ENCODE data around the gene LRP3. TPM values are rescaled to one million over a fixed set of nuclear protein-coding genes. Genes with fewer than 3 reads are reported as not detected.

The LRP3 gene
- total RNA-seq, 1 experiment from 2014 or later, result 39.4 TPM

DNA sequence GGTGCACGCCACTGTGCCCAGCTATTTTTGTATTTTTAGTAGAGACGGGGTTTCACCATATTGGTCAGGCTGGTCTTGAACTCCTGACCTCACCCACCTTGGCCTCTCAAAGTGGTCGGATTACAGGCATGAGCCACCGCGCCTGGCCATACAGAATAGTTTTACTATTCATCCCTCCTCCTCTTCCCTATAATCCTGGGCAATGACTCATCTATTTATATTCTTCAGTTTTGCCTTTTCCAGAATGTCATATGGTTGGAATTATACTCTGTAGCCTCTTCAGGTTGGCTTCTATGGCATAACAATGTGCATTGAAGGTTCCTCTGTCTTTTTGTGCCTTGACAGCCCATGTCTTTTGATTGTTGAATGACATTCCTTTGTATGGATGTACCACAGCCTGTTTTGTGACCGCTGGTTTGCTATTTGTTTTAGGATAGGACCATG lies 22.2 kb upstream of the LRP3 start:
- H3K27ac ChIP-seq (ENCODE audit: low read depth, low read length, poor library complexity, severe bottlenecking), result no peak overlapping the region
- TF ChIP-seq EZH2 (IDR thresholded peaks at IDR 0.05; ENCODE audit: borderline replicate concordance, low read depth, low read length, poor library complexity, severe bottlenecking), result no peak
- TF ChIP-seq, protein P1, sequence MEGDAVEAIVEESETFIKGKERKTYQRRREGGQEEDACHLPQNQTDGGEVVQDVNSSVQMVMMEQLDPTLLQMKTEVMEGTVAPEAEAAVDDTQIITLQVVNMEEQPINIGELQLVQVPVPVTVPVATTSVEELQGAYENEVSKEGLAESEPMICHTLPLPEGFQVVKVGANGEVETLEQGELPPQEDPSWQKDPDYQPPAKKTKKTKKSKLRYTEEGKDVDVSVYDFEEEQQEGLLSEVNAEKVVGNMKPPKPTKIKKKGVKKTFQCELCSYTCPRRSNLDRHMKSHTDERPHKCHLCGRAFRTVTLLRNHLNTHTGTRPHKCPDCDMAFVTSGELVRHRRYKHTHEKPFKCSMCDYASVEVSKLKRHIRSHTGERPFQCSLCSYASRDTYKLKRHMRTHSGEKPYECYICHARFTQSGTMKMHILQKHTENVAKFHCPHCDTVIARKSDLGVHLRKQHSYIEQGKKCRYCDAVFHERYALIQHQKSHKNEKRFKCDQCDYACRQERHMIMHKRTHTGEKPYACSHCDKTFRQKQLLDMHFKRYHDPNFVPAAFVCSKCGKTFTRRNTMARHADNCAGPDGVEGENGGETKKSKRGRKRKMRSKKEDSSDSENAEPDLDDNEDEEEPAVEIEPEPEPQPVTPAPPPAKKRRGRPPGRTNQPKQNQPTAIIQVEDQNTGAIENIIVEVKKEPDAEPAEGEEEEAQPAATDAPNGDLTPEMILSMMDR (conservative IDR thresholded peaks at IDR 0.05; ENCODE audit: low read depth, low read length), result no peak
- H3K4me1 ChIP-seq (ENCODE audit: insufficient read depth, low read length, poor library complexity, severe bottlenecking), result no peaks in the 10 kb centered on the region
- no peaks in the 10 kb centered on the region for H3K36me3 ChIP-seq (ENCODE audit: insufficient read depth, low read length, poor library complexity, severe bottlenecking)
- ChIA-PET CTCF (no interaction called here), POLR2A (ENCODE audit: low non-redundant PET) (no interaction called here)
- DNase-seq (ENCODE audit: low spot score), result no peak
- H3K27me3 ChIP-seq (replicated peaks; ENCODE audit: insufficient read depth, low read depth, low read length, poor library complexity), result no peaks in the 10 kb centered on the region
- no TSS peak for BruUV-seq (replicated peaks)
- no peak overlapping the region for H3K4me3 ChIP-seq (ENCODE audit: low read depth, low read length, poor library complexity, severe bottlenecking)
- intact Hi-C loops (cut with micrococcal nuclease; ENCODE audit: unreplicated experiment), result no loop called here
- H3K9me3 ChIP-seq (ENCODE audit: low read depth, low read length, poor library complexity, severe bottlenecking), result no peaks in the 10 kb centered on the region

- DNase-seq (ENCODE audit: low spot score), result no peak
- intact Hi-C loops (cut with micrococcal nuclease; ENCODE audit: unreplicated experiment), result no loop called here
- no TSS peak for BruUV-seq (replicated peaks)
- Histone ChIP-seq H3K27ac (ENCODE audit: low read depth, low read length, poor library complexity, severe bottlenecking) (no peak overlapping the region), H3K4me3 (ENCODE audit: low read depth, low read length, poor library complexity, severe bottlenecking) (no peak overlapping the region), H3K4me1 (ENCODE audit: insufficient read depth, low read length, poor library complexity, severe bottlenecking) (no peaks in the 10 kb centered on the region), H3K9me3 (ENCODE audit: low read depth, low read length, poor library complexity, severe bottlenecking) (no peaks in the 10 kb centered on the region), H3K36me3 (ENCODE audit: insufficient read depth, low read length, poor library complexity, severe bottlenecking) (no peaks in the 10 kb centered on the region), H3K27me3 (replicated peaks; ENCODE audit: insufficient read depth, low read depth, low read length, poor library complexity) (no peaks in the 10 kb centered on the region)
- ChIA-PET POLR2A (ENCODE audit: low non-redundant PET) (no interaction called here), CTCF (no interaction called here)
- TF ChIP-seq EZH2 (IDR thresholded peaks at IDR 0.05; ENCODE audit: borderline replicate concordance, low read depth, low read length, poor library complexity, severe bottlenecking), result no peak
- TF ChIP-seq, protein P1 (conservative IDR thresholded peaks at IDR 0.05; ENCODE audit: low read depth, low read length), result no peak
Measured at GRCh38 chr19:33174186-33174585, 19.9 kb upstream of the LRP3 start.

GRCh38 chr19:33175156-33175782 lies 18.9 kb upstream of the LRP3 start:
- intact Hi-C loops (cut with micrococcal nuclease; ENCODE audit: unreplicated experiment), result no loop called here
- Histone ChIP-seq H3K9me3 (ENCODE audit: low read depth, low read length, poor library complexity, severe bottlenecking) (no peaks in the 10 kb centered on the region), H3K36me3 (ENCODE audit: insufficient read depth, low read length, poor library complexity, severe bottlenecking) (no peaks in the 10 kb centered on the region), H3K27me3 (replicated peaks; ENCODE audit: insufficient read depth, low read depth, low read length, poor library complexity) (no peaks in the 10 kb centered on the region), H3K4me1 (ENCODE audit: insufficient read depth, low read length, poor library complexity, severe bottlenecking) (no peaks in the 10 kb centered on the region), H3K27ac (ENCODE audit: low read depth, low read length, poor library complexity, severe bottlenecking) (no peak overlapping the region), H3K4me3 (ENCODE audit: low read depth, low read length, poor library complexity, severe bottlenecking) (peak overlapping the region; percentile 94)
- DNase-seq (ENCODE audit: low spot score), result no peak
- BruUV-seq (replicated peaks), result no TSS peak
- ChIA-PET POLR2A (ENCODE audit: low non-redundant PET) (no interaction called here), CTCF (no interaction called here)
- TF ChIP-seq, protein P1 (conservative IDR thresholded peaks at IDR 0.05; ENCODE audit: low read depth, low read length), result no peak
- TF ChIP-seq EZH2 (IDR thresholded peaks at IDR 0.05; ENCODE audit: borderline replicate concordance, low read depth, low read length, poor library complexity, severe bottlenecking), result no peak

Data from A673 (cell line).